Skeletal muscle tissue (tissue), 4 donors: ENCODE data around the gene MTHFD2L. TPM values are rescaled to one million over a fixed set of nuclear protein-coding genes. Genes with fewer than 3 reads are reported as not detected.

Source experiments
- H3K27ac ChIP-seq: one replicate; pipeline ENCODE4 v1.7.0; 2013; ENCODE audit warnings: mild to moderate bottlenecking, low read depth, low read length, inconsistent platforms
- H3K27me3 ChIP-seq, 3 donors: one replicate each; pipeline ENCODE4 v1.7.0; 2013; ENCODE audit warnings: low read length in 3 of 3; ENCODE audit not compliant: control insufficient read depth in 3 of 3, insufficient read depth in 3 of 3
- H3K36me3 ChIP-seq, 3 donors: one replicate each; pipeline ENCODE4 v1.7.0; 2013; ENCODE audit warnings: low read length in 3 of 3; ENCODE audit not compliant: control insufficient read depth in 3 of 3, insufficient read depth in 3 of 3
- H3K4me1 ChIP-seq, 3 donors: one replicate each; pipeline ENCODE4 v1.7.0; 2013; ENCODE audit warnings: low read length in 3 of 3, mild to moderate bottlenecking in 3 of 3; ENCODE audit not compliant: control insufficient read depth in 3 of 3, insufficient read depth in 3 of 3
- H3K4me3 ChIP-seq, 3 donors: one replicate each; pipeline ENCODE4 v1.7.0; 2013; ENCODE audit warnings: low read length in 3 of 3
- H3K9ac ChIP-seq, 3 donors: one replicate each; pipeline ENCODE4 v1.7.0; 2013; ENCODE audit warnings: low read length in 3 of 3, mild to moderate bottlenecking in 3 of 3, moderate library complexity in 2 of 3, low read depth in 1 of 3
- H3K9me3 ChIP-seq, 3 donors: one replicate each; pipeline ENCODE4 v1.7.0; 2013; ENCODE audit warnings: low read length in 3 of 3; ENCODE audit not compliant: control insufficient read depth in 3 of 3
- total RNA-seq: library from RNA; depleted of rRNA; stranded (reverse); fragments of >200 nt; gene quantifications from one replicate; pipeline ENCODE4 v1.2.3, GENCODE V29; 2014
- donor health status: Osteomylitis.

Gene MTHFD2L
- total RNA-seq, 1 donor from 2014 or later = 20.9 TPM

DNA sequence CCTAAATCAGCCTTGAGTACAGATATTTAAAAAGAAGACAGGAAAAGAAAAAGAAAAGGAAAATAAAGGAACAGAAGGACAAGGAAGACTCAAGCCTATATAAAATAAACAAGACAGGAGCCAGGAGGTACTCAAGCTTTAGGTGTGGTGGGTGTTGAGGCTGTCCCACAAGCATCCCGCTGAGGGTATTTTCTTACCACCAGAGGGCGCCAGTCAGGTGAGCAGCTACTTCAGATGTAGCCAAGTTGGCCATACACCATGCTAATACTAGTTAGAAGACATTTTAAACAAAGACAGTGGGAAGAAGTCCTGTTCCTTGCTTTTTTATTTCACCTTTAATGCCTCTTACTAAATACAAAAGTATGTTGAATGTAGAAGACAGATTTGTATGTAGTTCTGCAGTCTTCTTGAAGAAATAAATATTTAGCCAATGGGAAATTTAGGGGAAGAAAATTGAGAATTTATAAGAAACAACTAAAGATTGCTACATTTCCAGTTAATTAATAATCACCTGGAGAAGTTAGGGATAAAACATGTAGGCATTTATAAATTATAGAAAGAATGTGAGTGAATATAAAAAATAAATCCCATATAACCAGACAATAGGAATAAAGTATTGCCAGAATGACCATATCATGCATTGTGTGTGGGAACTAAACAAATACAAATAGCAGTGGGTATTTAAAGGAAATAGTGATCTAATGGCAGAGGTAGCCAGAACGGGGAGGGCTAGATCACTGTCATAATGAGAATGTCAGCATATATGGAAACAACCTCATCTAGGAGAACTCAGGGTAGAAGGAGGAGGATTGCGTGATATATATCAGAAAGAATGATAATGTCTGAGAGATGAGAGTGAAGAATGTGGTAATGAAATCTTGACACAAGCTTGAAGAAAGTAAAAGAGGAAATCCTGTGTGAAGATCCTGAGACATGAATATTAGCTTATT is 71.0 kb downstream of the MTHFD2L start:
- Histone ChIP-seq H3K9ac (no peak overlapping the region), H3K9me3 (no peaks in the 10 kb centered on the region), H3K4me3 (no peak overlapping the region), H3K4me1 (peaks cover 0 to 3% (median 0%) of the 10 kb centered on the region in 3 donors), H3K27ac (no peak overlapping the region), H3K36me3 (peaks cover 0 to 3% (median 0%) of the 10 kb centered on the region in 3 donors), H3K27me3 (no peaks in the 10 kb centered on the region)

DNA sequence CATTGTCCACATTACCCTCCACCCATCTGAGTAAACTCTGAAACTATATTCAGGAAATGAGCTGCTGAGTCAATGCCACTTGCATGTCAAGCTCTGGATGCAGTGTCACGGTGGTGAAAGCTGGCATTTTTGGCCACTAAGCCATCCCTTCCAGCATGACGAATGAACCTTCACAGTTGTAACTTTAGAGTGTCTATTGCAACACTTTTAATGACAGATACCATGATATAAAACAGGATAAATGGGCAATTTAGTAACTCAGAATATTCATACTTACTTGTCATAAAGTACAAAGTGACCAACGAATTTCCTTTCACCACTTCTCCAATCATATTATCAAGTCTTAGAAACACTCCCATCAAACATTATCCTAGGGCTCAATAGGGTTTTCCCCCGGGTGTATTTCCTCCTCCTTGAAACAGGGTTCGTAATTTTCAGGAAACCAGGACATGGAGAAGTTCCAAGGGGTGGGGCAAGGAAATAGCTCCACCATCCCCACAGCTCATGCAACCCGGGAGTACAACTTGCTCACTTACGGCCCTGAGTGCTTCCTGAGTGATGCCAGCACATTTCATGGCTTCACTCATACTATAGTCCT is 73.1 kb downstream of the MTHFD2L start:
- H3K4me3 ChIP-seq = no peak overlapping the region
- H3K36me3 ChIP-seq = peaks cover 0 to 3% (median 0%) of the 10 kb centered on the region in 3 donors
- H3K27me3 ChIP-seq = no peaks in the 10 kb centered on the region
- no peak overlapping the region for H3K27ac ChIP-seq
- H3K4me1 ChIP-seq = peaks cover 0 to 3% (median 0%) of the 10 kb centered on the region in 3 donors
- H3K9ac ChIP-seq = no peak overlapping the region
- no peaks in the 10 kb centered on the region for H3K9me3 ChIP-seq

DNA sequence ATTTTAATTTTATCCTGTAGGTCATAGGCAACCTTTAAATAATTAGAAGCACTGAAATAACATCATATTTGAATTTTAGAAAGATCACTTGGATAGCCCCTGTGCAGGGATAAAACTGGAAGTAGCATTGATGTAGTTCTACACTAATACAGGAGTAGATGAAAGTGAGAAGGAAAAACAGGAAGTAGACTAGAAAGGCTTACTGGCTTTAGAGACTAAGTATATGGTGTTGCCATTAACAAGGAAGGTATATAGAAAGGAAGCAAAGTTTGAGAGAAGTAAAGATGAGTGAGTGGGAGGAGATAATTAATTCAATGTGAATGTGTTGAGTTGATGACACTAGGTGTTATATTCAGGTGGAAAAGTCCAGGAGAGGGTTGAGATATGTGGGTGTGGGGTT is 77.2 kb downstream of the MTHFD2L start:
- no peak overlapping the region for H3K9ac ChIP-seq
- H3K4me3 ChIP-seq = no peak overlapping the region
- no peaks in the 10 kb centered on the region for H3K9me3 ChIP-seq
- H3K27me3 ChIP-seq = no peaks in the 10 kb centered on the region
- no peak overlapping the region for H3K27ac ChIP-seq
- H3K36me3 ChIP-seq = no peaks in the 10 kb centered on the region
- H3K4me1 ChIP-seq = peaks cover 0 to 3% (median 0%) of the 10 kb centered on the region in 3 donors

DNA sequence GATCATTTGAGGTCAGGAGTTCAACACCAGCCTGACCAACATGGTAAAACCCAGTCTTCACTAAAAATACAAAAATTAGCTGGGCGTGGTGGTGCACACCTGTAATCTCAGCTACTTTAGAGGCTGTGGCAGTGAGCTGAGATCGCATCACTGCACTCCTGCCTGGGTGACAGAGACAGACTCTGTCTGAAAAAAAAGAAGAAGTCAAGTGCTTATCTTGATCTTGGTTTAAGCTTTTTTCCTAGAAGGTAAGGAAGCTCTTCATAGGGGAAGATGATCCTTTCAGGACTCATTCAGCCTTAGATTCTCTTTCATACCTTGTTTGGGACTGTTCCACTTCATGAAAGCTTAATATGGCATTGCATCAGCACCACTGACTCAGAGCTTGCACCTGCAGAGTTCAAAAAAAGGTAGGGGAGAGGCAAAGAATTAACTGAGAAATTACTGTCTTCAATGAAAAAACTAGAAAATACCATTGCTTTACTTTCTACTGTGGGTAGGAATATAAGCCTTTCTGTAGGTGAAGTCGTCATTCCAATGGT is 79.6 kb downstream of the MTHFD2L start:
- H3K9ac ChIP-seq = no peak overlapping the region
- H3K27ac ChIP-seq = no peak overlapping the region
- H3K36me3 ChIP-seq = no peaks in the 10 kb centered on the region
- no peaks in the 10 kb centered on the region for H3K9me3 ChIP-seq
- no peaks in the 10 kb centered on the region for H3K4me1 ChIP-seq
- no peak overlapping the region for H3K4me3 ChIP-seq
- no peaks in the 10 kb centered on the region for H3K27me3 ChIP-seq

DNA sequence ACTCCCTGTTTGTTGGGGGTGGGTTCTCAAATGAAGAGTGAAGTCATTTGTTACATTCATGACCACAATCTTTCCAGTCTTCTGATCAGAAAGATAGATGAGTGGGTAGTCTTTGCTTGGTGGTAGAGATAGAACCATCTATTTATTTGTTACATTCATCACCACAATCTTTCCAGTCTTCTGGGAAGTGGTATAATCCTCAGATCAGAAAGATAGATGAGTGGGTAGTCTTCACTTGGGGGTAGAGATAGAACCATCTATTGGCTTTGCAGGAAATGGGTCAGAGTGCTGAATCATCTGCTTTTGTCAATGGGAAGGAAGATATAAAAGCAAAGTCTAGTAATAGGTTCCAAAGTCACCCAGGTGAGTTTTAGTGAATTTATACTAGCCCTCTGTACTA is 86.1 kb downstream of the MTHFD2L start:
- Histone ChIP-seq H3K4me3 (no peak overlapping the region), H3K27ac (no peak overlapping the region), H3K4me1 (no peaks in the 10 kb centered on the region), H3K9ac (no peak overlapping the region), H3K9me3 (no peaks in the 10 kb centered on the region), H3K36me3 (no peaks in the 10 kb centered on the region), H3K27me3 (no peaks in the 10 kb centered on the region)

DNA sequence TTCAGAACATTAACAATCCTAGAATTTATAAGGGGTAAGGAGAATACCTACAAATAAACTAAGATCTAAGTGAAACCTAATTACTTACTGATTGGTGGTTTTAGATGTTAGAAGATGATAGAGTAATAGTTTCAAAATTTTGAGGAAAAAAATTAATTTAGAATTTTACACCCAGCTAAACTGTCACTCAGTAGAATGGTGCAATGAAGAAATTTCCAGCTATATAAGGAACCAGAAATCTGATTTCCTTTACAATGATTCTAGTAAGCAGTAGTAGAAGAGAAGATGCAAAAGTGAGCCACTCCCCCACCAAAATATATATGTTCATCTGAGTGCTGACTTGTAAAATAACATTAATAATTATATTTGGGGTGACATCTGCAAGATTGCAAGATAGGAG is 95.0 kb downstream of the MTHFD2L start:
- H3K36me3 ChIP-seq = no peaks in the 10 kb centered on the region
- H3K9me3 ChIP-seq = peaks cover 0 to 11% (median 7%) of the 10 kb centered on the region in 3 donors
- no peak overlapping the region for H3K27ac ChIP-seq
- no peaks in the 10 kb centered on the region for H3K27me3 ChIP-seq
- no peak overlapping the region for H3K4me3 ChIP-seq
- no peak overlapping the region for H3K9ac ChIP-seq
- H3K4me1 ChIP-seq = no peaks in the 10 kb centered on the region

DNA sequence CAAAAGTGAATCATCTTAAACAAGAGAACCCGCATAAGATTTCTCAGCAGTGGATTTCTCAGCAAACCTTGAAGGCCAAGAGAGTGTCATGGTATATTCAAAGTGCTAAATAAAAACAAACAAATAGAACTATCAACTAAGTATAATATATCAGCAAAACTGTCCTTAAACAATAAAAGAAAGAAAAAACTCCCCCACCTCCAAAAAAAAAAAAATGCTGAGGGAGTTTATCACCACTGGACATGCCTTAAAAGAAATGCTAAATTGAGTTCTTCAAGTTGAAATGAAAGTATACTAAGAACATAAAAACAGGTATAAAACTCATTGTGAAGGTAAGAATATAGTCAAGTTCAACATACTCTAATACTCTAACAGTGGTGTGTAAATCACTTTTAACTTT is 96.5 kb downstream of the MTHFD2L start:
- H3K27me3 ChIP-seq = no peaks in the 10 kb centered on the region
- no peaks in the 10 kb centered on the region for H3K36me3 ChIP-seq
- H3K4me3 ChIP-seq = no peak overlapping the region
- H3K27ac ChIP-seq = no peak overlapping the region
- H3K4me1 ChIP-seq = no peaks in the 10 kb centered on the region
- no peak overlapping the region for H3K9ac ChIP-seq
- H3K9me3 ChIP-seq = peaks cover 0 to 11% (median 7%) of the 10 kb centered on the region in 3 donors

DNA sequence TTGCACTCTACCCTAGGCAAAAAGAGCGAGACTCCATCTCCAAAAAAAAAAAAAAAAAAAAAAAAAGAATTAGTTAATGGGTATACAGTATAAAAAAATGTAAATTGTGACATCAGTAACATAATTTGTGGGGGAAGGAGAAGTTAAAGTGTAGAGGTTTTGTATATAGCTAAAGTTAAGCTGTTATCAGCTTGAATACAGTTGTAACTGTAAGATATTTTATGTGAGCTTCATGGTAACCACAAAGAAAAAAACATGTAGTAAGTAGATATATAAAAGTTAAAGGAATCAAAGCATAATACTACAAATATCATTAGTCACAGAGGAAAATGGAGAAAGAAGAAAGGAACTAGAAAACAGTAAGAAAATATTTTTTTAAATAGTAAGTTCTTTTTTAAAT is 97.2 kb downstream of the MTHFD2L start:
- no peaks in the 10 kb centered on the region for H3K4me1 ChIP-seq
- no peak overlapping the region for H3K4me3 ChIP-seq
- H3K27ac ChIP-seq = no peak overlapping the region
- no peak overlapping the region for H3K9ac ChIP-seq
- no peaks in the 10 kb centered on the region for H3K27me3 ChIP-seq
- H3K9me3 ChIP-seq = peaks cover 0 to 11% (median 7%) of the 10 kb centered on the region in 3 donors
- no peaks in the 10 kb centered on the region for H3K36me3 ChIP-seq

DNA sequence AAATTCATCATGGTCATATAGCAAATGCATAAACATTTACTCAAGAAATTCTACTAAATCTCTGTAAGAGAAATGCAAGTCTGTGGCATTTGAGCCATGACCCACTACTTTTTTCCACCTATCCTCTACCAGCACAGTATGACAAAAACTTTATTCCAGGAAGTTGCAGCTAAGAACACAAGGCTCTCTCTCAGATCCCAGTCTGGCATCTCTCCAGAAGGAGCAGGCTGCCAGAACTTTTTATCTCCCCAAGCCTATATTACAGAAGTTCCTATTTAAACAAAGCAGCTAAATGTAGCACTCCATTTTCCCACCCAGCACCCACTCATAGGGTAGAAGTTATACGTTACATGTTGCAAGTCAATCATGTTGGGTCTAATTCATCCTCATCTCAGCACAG is 101.0 kb downstream of the MTHFD2L start:
- no peaks in the 10 kb centered on the region for H3K9me3 ChIP-seq
- H3K27ac ChIP-seq = no peak overlapping the region
- H3K4me3 ChIP-seq = no peak overlapping the region
- no peaks in the 10 kb centered on the region for H3K4me1 ChIP-seq
- H3K36me3 ChIP-seq = no peaks in the 10 kb centered on the region
- H3K27me3 ChIP-seq = no peaks in the 10 kb centered on the region
- H3K9ac ChIP-seq = no peak overlapping the region

DNA sequence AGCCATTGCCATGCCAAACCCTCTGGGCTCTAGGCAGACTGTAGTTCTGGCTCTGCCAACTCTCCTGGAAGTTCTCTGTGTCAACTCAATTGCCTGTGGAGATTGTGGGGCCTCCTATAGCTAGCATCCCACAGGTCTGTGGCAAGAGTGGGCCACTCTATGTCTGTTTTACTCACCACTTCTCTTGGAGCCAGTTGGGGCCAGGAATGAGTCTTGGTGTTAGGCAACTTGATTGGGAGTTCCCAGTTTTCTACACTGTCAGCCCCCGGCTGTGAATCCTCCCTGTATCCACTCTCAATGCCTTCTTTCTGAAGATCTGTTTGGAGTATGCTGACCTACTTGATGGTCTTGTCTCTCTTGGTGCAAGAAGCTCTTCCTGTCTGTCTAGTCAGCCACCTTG is 102.1 kb downstream of the MTHFD2L start:
- no peak overlapping the region for H3K4me3 ChIP-seq
- no peak overlapping the region for H3K27ac ChIP-seq
- H3K9me3 ChIP-seq = no peaks in the 10 kb centered on the region
- H3K9ac ChIP-seq = no peak overlapping the region
- no peaks in the 10 kb centered on the region for H3K4me1 ChIP-seq
- H3K27me3 ChIP-seq = no peaks in the 10 kb centered on the region
- no peaks in the 10 kb centered on the region for H3K36me3 ChIP-seq
